NCI-H2196 (cell line): ENCODE measurements around the gene CSNK2A2.
A peak's percentile ranks its signal among the peaks of the same experiment; 100 is the strongest.

Experiments
- DNase-seq: peaks from one replicate; lab custom pipeline; 2025; ENCODE audit not compliant: unreplicated experiment; lab: John Stamatoyannopoulos, UW

CSNK2A2 gene

DNA sequence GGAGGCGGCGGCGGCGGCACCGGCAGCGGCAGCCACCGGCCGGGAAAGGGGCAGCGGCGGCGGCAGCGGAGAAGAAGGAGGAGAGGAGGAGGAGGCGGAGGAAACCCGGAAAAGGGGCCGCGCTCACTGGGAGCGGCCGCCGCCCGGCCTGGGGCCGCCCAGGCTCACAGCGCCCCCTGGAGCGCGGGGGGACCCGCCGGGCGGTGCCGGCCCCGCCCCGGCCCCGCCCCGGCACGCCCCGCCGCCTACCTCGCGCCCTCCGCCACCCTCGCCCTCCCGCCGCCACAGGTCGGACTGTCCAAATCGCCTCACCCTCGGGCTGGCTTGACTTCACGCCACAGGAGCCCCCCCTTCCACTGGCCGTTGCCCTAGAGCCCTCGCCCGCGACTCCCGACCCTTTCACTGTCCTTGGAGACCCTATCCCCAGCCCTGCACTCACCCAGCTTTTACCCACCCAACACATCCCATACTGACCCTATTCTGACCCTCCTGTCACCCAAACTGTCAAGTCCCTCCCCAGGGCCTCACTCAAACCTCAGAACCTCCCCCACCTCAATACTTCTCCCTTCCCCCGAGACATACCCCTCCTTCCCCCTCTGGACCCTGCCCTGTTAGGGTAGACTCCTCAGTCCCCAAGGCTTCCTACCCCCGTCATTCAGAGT is at the start of gene CSNK2A2:
Gene CSNK2A2, minus strand, starts transcription at position 85 of the 662 bp plus-strand sequence. CDS start 370 bp downstream, outside the sequence.
- peak; percentile 56 for DNase-seq

DNA sequence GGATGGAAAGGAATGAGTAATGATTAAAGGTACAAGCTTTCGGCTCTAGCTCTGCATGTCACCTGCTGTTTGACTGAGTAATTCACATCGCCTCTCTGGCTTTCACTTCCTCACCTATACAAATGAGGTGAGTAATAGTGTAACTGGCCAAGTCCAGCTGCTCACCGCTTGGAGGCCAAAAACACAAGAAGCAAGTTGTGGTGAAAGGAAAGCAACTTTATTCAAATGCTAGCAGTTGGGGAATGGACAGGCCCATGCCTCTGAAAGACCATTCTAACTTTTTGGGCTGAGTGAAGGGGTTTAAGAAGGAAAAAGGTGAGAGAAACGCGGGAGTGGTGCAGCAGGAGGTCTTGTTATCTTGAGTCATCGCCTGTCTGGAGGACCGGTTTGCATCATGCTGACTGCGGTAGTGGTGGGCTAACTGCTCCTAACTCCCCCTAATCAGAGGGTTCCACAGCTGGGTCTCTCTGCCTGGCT is 45.7 kb upstream of the CSNK2A2 start:
- no peak for DNase-seq

DNA sequence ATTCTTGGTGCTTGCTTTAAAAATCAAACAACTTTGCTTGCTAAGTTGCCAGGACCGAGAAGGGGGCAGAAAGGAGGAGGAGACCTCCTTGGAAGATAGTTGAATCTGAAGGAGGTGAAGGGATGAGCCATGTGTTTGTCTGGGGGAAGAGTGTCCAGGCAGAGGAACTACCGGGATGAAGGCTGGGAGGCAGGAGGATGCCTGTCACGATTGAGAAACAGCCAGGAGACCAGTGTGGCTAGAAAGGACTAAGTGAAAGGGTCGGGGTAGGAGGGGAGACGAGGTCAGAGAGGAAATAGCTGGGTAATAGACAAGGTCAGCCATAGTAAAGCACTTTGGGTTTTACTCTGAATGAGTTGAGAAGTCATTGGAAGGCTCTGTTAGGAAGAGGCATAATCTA is 38.9 kb upstream of the CSNK2A2 start:
- no peak for DNase-seq

DNA sequence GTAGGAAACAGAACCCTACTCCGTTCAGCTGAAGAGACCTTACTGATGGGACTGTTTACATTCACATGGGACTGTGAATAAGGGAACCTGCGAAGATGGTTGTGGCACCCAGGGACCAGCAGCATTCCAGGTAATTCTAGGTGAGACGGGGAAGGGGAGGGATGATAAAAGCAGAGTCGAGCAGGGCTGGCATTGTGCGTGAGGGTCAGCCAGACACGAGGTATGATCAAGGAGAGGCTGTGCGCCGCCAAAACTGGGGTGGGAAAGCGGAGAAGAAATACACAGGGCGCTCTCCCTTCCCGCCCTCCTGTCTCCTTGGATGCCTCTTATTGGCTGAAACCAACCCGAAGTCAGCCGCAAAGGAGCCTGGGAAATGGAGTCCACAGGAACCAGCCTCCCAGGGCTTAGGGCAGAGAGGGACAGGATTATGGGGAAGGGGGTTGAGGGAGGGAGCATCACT is 38.4 kb upstream of the CSNK2A2 start:
- DNase-seq, result peak; percentile 32

DNA sequence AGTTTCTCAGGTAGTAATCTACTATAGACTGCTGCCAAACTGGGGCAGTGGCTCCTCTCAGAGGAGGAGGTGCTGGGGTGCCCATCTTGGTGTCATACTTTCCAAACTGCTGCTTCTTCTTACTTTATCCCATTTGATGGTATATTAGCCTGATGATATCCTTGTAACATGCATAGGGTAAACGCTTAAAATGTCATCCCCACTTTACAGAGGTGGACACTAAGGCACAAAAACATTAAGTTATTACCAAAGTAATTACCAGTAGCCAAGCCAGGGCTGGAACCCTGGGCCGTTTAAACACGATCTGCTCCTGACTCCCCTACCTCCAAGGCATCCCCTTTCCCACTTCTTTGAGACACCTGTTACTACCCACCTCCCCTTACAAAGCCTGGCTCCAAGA is 37.8 kb upstream of the CSNK2A2 start:
- no peak for DNase-seq

DNA sequence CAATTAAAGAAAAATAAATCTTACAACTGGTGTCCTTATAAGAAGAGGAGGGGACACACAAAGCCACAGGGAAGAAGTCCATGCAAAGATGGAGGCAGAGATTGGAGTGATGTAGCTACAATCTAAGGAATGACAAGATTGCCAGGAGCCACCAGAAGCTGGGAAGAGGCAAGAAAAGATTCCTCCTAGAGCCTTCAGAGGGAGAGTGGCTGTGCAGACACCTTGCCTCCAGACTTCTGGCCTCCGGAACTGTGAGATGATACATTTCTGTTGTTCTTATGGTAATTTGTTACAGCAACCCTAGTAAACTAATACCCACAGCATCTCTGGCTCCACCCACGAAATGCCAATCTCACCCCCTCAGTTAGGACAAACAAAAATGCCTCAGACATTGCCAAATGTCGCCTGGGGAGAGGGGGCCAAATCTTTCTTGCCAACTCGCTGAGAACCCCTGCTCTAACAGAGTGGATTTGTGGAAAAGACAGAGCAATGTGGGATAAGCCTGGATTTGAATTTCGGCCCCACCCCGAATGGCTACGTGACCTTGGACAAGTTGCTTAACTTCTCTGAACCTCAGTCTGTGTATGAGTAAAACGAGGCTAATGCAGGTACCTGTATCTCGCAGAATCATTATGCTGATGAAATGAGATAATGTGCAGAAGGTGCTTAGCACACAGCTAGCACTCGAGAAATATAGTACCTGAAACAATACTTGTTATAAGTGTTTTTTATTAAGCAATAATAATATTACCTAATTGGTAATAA is 37.1 kb upstream of the CSNK2A2 start:
- no peak for DNase-seq

DNA sequence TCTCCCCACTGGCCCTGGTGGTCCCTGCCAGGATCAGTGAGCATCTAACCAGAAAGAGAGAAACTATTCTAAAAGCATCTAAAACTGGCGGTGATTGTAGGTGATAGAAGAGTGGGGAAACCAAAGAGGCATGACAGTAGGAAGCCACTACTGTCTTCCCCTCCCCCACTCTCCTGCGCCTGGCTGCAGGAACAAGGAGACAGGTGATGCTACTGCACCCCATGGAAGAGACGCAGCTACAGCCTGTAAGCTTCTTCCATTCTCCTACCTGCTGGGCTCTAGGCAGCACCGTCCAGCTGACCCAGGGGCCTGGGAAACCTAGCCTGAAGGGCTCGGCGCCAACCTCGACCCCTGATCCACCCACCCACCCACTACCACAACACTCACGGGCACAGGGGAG is 32.4 kb upstream of the CSNK2A2 start:
- DNase-seq, result no peak

DNA sequence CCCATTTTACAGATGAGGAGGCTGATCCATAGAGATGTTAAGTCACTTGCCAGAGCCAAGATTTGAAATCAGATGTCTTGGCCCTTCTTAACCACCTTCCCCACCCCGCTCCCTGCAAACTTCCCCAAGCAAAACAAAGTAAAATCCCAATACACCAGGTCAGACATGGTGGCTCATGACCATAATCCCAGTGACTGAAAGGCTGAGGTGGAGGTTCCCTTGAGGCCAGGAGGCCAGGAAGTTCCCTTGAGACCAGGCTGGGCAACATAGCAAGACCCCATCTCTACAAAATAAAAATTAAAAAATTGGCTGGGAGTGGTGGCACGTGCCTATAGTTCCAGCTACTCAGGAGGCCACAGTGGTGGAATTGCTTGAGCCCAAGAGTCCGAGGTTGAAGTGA is 28.9 kb upstream of the CSNK2A2 start:
- no peak for DNase-seq

DNA sequence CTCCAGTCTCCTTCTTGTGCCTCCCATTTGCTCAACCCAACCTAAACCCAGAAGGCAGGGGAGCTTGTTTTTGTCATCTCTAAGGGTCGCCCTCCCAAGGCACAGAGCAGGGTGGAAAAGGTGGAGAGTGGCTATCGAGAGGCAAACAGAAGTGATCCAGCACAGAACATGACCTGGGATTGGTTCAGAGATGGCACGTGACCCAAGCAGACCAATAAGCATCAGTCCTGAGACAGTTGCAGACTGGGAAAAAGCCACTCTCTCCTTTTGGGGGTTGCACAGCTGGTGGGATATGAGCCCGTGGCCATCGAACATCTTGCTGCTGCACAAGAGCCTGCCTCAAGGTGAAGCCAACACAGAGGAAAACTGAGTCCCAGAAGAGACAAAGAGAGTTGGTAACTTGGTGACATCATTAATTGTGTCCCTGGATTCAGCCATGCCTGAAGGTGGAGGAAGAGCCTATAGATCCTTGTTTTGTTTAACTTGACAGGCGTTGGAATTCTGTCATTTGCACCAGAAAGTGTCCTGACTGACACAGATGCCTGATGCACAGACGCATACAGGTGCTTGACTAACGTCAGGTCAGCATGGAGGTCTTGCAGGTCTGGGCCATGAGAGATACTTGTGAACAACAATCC is 28.2 kb upstream of the CSNK2A2 start:
- no peak for DNase-seq

DNA sequence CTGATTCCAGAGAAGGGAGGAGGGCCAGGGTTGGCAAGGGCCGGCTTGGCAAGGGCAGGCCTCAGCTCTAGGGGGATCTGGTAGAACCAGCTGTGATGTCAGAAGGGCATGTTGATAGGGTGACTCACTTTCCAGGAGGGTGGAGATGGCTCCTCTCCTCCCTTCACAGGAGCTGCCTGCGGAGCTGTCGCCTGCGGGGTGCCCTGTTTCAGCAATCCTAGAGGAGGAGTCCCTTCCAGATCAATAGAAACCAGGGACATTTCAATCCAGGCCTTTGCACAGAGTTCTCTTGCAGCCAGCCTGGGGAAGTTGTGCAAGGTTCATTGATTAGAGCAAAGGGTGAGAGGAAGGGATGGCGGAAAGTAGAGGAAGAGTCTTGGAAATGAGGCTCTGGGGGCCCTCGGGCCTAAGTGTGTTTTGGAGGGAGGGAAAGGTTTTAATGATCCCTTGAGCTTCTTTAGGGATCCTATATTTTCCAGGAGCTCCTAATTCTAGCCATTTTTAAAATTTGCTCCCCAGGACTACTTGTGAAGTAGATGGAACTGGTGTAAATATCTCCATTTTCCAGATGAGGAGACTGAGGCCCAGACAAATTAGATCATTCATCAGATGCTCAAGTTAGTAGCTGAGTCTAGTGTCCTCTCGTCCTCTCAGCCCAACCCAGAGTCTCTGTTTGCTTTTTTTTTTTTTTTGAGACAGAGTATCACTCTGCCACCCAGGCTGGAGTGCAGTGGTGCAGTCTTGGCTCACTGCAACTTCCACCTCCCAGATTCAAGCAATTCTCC is 24.8 kb upstream of the CSNK2A2 start:
- DNase-seq, result no peak

DNA sequence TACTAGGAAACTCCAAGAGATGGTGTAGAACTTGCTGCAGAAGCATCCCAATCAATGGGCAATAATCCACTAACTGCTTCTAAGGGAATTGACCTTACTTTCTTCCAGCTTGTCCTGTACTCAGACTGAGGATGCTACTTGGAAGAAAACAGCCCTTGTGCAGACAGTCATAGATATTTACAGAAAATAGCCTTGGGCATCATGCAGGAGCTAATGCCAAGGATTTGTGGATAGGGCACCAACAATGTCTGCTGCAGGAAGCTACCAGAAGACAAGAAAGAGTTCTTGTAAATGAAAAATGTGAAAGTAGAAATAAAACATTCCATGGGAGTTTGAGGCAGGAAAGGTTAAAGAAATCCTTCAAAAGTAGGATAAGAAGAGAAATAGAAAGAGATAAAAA is 21.5 kb upstream of the CSNK2A2 start:
- DNase-seq, result no peak

DNA sequence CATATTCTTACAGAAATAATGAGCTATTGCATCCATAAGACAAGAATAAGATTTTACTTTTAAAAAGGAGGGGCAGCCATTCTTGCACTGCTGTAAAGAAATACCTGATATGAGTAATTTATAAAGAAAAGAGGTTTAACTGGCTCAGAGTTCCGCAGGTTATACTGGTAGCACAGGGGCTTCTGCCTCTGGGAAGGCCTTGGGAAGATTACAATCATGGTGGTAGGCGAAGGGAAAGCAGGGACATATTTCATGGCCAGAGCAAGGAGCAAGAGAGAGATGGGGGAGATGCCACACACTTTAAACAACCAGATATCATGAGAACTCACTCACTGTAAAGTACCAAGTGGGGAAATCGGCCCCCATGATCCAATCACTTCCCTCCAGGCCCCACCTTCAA is 20.9 kb upstream of the CSNK2A2 start:
- no peak for DNase-seq

DNA sequence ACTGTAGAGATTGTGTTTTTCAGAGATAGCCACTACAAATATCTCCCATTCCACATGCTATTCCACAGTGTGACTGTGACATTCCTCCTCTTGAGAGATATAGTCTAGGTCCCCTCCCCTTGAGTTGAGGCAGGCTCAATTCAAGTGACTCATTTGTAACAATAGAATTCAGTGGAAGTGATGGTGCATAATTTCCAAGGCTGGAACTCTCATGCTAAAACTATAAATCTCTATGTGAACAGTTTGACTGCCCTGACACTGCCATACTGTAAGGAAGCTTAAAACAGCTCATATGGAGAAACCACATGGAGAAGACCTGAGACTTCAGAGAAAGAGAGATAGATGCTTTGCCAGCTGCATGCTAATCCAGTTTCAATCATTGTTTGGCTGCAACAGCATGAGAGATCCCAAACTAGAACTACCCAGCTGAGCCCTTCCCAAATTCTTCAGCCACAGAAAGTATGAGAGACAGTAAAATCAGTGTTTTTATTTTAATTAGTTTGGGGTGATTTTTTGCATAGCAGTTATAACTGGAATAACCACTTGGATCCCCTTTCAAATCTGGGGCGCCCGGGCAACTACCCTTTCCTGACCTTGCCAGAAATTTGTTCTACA is 19.5 kb upstream of the CSNK2A2 start:
- DNase-seq, result no peak

DNA sequence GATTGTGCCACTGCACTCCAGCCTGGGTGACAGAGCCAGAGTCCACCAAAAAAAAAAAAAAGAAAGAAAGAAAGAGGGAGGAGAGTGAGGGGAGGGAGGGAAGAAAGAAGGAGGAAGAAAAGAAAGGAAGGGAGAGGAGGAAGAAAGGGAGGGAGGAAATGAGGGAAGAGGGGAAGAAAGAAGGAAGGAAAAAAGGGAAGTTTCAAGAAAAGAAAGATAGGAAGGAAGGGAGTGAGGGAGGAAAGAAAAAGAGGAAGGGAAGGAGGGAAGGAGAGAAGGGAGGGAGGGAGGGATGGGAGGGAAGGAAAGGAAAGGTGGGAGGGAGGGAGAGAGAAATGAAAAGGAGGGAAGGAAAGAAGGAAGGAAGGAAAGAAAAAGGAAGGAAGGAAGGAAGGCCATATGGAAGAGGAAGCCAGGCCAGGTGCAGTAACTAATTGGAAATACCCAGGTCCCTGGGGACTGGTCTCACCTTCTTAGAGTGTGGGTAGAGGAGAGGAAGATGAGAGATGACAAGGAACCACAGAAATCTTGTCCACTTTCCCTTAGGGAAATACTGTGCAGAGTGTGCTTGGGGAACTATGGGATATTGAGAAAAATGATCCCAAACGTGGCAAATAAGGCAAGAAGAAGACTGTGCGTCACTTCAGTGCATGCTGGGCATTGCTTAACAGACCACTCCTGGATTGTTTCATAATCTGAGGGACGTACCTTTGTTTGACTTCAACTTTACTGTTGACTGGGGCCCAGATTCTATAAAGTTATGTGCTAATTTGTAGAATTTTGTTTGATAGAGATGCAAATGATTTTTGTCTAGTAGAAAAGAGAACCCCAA is 15.1 kb upstream of the CSNK2A2 start:
- no peak for DNase-seq

DNA sequence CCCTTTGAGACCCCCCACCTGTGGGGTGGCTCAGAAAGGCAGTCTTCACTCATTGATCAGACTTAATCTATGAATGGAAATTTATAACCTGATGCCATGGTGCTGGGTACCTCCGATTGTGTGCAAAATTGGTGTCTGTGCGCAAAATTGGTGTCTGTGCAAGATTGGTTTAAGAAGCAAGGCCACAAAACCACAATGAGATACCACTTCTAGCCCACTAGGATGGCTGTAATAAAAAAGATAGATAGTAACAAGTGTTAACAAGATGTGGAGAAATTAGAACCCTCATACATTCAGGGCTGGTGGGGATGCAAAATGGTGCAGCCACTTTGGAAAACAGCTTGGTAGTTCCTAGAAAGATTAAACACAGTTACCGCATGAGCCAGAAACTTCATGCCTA is 13.9 kb upstream of the CSNK2A2 start:
- DNase-seq, result no peak

DNA sequence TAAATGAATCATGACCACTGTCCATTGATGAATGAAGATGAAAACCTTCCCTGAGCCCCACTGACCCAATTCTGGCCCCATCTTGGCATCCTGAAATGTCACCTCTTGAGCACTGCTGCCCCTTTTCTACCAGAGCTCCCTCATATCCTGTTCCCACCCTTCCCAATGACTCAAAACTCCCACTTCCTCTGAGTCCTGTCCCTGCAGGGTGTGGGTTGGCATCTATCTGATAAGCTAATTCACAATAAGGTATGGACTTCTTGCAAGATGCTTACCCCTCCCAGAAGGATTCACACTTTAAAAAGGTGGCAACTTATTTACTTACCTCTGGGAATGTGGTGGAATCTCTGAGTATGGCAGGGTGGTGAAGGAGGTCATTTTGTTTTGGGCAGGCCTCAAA is 13.3 kb upstream of the CSNK2A2 start:
- DNase-seq, result no peak

DNA sequence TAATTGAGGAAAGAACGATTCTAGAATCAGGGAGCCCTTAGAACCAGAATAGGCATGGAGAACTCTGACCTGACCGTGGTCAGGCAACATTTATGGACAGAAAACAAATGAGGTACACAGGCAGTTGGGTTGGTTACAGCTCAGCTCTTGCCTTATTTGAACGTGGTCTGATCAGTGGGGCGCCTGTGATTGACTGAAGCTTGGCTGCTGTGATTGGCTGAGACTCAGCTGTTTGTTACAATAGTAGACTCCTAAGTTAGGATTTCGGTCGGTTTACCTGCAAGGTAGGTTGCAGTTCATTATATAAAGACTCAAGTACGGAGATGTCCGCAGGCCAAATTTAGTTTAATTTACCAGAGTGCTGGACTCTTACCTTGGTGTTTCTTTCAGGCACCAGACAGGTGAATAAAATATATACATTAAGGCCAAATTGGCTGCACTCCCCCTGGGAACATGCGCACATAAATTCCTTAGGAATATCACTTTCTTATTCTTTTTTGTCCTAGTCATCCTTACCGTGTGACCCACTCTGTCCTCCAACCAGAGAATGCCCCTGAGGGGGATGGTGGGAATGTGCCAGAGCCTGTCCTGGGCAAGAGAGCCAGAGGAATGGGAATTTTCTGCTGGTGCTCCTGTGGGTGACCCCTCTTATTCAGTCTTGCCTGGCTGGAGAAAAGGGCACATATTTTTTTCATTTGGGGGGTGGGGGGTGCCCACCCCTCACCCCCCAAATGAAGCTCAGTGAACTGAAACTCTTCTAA is 7.5 kb upstream of the CSNK2A2 start:
- DNase-seq, result no peak

DNA sequence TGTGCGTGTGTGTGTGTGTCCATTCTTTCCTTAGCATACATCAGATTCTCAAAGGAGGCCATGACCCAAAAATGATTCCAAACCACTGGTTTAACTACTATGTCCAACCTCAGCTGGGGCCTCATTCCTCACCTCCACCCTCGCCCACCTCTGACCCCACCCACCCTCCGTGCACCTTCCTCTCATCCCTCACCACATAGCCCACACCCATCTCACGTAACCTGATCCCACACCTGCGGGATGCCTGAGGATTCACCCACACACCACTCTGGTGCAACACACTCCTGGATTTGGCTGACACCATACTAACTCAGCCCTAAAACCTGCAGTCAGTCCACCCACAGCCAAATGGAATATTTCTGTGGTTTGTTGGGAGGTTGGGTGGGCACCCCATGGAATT is 3.3 kb upstream of the CSNK2A2 start:
- no peak for DNase-seq
